ENCODE results near the gene SP2.

The SP2 gene

DNA sequence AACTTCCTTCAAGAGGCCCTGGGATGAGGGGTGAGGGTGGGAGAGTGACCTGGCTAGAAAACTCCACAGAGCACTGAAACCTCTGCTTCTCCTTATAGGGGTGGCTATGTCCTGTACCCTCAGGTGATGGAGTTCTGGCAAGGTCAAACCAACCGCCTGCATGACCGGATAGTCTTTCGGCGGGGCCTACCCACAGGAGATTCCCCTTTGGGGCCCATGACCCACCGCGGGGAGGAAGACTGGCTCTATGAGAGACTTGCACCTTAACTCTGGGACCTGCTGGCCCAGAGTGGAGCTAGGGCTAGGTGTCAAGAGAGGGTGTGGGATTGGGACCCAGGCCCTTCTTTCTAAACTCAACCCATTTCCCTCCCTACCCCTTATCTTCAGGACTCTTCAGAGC, 50.5 kb downstream of the SP2 start:
- Histone ChIP-seq H3K36me3 (peaks cover 2% of the 10 kb centered on the region; the same call in 1 of the 2 replicates), H3K9me3 (no peaks in the 10 kb centered on the region), H3K4me1 (peaks cover 8% of the 10 kb centered on the region), H3K4me3 (ENCODE audit: low read depth, low read length) (no peak overlapping the region), H3K27me3 (no peaks in the 10 kb centered on the region)
- TF ChIP-seq, protein P1, sequence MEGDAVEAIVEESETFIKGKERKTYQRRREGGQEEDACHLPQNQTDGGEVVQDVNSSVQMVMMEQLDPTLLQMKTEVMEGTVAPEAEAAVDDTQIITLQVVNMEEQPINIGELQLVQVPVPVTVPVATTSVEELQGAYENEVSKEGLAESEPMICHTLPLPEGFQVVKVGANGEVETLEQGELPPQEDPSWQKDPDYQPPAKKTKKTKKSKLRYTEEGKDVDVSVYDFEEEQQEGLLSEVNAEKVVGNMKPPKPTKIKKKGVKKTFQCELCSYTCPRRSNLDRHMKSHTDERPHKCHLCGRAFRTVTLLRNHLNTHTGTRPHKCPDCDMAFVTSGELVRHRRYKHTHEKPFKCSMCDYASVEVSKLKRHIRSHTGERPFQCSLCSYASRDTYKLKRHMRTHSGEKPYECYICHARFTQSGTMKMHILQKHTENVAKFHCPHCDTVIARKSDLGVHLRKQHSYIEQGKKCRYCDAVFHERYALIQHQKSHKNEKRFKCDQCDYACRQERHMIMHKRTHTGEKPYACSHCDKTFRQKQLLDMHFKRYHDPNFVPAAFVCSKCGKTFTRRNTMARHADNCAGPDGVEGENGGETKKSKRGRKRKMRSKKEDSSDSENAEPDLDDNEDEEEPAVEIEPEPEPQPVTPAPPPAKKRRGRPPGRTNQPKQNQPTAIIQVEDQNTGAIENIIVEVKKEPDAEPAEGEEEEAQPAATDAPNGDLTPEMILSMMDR (IDR thresholded peaks at IDR 0.05; ENCODE audit: low read depth, low read length): no peak
- DNase-seq: no peak

DNA sequence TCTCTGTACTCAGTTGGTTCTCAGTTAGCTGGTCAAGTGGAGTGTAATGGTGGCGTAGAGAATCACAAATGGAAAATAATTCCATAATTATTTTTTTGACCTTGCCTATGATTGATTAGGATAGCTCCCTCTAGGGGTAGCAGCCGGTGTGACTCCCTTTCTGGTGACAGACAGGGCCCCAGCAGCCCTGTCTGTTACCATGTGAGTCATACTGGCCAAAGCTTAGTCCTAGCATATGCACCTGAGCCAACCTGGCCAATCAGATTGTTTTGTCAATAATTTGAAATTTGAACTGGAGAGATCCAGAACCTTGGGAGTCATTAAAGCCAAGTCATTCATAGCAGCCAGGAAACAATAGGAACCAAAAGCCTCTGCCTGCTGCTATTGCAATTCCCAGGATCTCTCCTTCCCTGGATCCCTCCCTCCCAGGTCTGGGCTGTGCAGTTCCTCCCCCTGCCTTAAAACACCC, 50.9 kb downstream of the SP2 start:
- TF ChIP-seq, protein P1 (IDR thresholded peaks at IDR 0.05; ENCODE audit: low read depth, low read length): peak; percentile 90
- no peaks in the 10 kb centered on the region for H3K9me3 ChIP-seq
- no peaks in the 10 kb centered on the region for H3K27me3 ChIP-seq
- H3K4me1 ChIP-seq: peaks cover 8% of the 10 kb centered on the region
- no peak overlapping the region for H3K4me3 ChIP-seq (ENCODE audit: low read depth, low read length)
- peak; percentile 82 for DNase-seq
- H3K36me3 ChIP-seq: peaks cover 2% of the 10 kb centered on the region; the same call in 1 of the 2 replicates

DNA sequence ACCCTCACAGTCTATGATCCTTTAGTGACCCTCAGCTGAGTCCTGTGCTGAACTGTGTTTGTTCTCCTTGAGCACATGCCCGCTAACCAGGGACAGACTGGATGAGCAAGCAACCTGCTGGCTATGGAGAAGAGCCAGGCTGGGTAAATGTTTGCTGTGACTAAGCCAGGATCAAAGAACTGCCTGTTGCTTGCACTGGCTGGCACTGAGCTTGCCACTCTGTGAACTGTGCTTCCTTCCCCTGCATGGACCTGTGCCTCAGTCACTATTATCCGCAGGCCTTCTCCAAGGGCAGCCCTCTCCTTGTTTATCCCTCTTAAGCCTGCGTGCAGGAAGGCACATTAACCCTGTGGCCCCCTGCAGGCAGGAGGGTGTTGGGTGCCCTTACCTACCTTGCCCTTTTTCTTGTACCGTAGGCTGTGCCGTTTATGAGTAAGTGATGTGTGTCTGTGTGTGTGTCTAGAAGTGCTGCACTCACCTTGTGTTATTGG, 52.7 kb downstream of the SP2 start:
- Histone ChIP-seq H3K36me3 (peaks cover 2% of the 10 kb centered on the region; the same call in 1 of the 2 replicates), H3K4me1 (peaks cover 10% of the 10 kb centered on the region), H3K27me3 (no peaks in the 10 kb centered on the region), H3K9me3 (no peaks in the 10 kb centered on the region), H3K4me3 (ENCODE audit: low read depth, low read length) (no peak overlapping the region)
- DNase-seq: no peak
- TF ChIP-seq, protein P1 (IDR thresholded peaks at IDR 0.05; ENCODE audit: low read depth, low read length): no peak

DNA sequence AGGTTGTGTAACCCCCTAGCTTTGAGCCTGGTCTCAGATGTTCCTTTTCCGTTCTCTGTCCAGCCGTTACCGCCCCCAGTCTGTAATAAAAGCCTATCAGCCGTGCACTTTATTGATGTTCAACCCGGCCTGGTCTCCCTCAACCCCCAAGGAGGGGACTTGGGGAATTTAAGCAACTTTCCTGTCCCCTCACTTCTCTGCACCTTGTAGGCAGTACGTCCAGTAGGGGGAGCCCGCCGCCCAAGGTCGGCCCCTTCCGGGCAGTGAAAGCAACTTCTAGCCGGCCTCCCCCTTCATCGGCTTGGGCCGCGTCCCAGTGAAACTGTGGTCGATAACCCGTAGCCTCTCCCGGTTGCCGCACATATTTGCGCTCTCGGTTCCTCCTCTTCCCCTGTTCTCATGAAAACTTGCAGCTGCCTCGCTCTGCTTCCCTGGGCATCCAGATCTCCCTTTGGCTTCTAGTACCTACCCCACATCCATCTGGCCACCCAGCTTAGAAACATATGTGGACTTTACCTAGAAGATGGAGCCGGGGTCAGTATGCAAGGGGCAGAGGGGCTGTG, 53.2 kb downstream of the SP2 start:
- peaks cover 13% of the 10 kb centered on the region for H3K4me1 ChIP-seq
- H3K36me3 ChIP-seq: peaks cover 2% of the 10 kb centered on the region; the same call in 1 of the 2 replicates
- peak; percentile 94 for DNase-seq
- peak overlapping the region; percentile 43 for H3K4me3 ChIP-seq (ENCODE audit: low read depth, low read length)
- TF ChIP-seq, protein P1 (IDR thresholded peaks at IDR 0.05; ENCODE audit: low read depth, low read length): peak; percentile 95
- no peaks in the 10 kb centered on the region for H3K27me3 ChIP-seq
- no peaks in the 10 kb centered on the region for H3K9me3 ChIP-seq

DNA sequence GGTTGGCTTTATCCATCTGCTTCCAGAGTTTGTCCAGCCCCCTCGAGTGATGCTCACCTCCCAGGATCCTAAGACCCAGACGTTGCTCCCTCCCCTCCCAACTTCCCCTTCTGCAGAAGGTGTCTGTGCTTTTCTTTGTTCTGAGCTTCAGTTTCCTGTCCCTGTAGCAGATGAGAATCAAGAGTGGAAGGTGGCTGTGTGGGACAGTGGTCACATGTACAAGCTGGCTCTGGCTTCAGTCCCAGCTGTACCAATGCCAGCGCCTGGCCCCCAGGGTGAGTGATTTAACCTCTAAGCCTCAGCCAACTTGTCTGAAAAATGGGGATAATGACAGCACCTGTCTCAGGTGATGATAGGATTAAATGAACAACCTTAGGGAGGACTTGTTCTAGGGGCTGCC, 53.9 kb downstream of the SP2 start:
- no peak for DNase-seq
- Histone ChIP-seq H3K4me3 (ENCODE audit: low read depth, low read length) (no peak overlapping the region; the same call in 1 of the 2 replicates), H3K9me3 (no peaks in the 10 kb centered on the region), H3K36me3 (peaks cover 2% of the 10 kb centered on the region; the same call in 1 of the 2 replicates), H3K27me3 (no peaks in the 10 kb centered on the region), H3K4me1 (peaks cover 13% of the 10 kb centered on the region)
- TF ChIP-seq, protein P1 (IDR thresholded peaks at IDR 0.05; ENCODE audit: low read depth, low read length): no peak

DNA sequence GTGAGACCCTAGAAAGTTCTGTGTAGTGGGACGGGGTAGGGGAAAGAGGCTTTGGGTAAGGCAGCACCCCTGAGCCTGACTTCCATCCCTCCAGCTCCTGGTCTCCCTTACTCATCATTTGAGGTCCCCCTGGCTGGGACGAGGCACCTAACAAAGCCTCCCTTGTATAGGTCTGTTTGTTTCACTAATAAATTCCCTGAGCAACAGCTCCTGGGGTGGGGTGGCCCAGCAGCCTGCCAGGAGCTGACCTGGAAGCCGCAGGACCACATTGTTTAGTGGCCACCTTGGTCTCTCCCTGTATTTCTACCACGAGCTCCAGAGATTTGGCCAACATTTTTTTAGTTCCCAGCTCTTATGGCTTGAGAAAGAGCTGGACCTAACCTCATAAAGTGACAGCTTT, 54.4 kb downstream of the SP2 start:
- TF ChIP-seq, protein P1 (IDR thresholded peaks at IDR 0.05; ENCODE audit: low read depth, low read length): no peak
- Histone ChIP-seq H3K9me3 (no peaks in the 10 kb centered on the region), H3K27me3 (no peaks in the 10 kb centered on the region), H3K4me1 (peaks cover 13% of the 10 kb centered on the region), H3K4me3 (ENCODE audit: low read depth, low read length) (no peak overlapping the region), H3K36me3 (peaks cover 2% of the 10 kb centered on the region; the same call in 1 of the 2 replicates)
- DNase-seq: no peak
